GM12891 (cell line): ENCODE results near the gene HDAC4.

Experiments used
- PAX5 ChIP-seq: IDR thresholded peaks from 2 replicates; pipeline ENCODE4 v1.6.1; 2011; ENCODE audit warnings: low read length, moderate library complexity, mild to moderate bottlenecking; ENCODE audit not compliant: insufficient read depth, severe bottlenecking
- POLR2A ChIP-seq: IDR thresholded peaks from 2 replicates; pipeline ENCODE4 v1.6.1; 2011; ENCODE audit warnings: low read depth, low read length, control low read depth

GRCh38 chr2:239204136-239204875 is 196.5 kb downstream of the HDAC4 start:
- TF ChIP-seq POLR2A (no peak), PAX5 (no peak)
